ENCODE results near the gene CRX.

- TF ChIP-seq CTCF (conservative IDR thresholded peaks at IDR 0.05 in 1 of 2, IDR thresholded peaks at IDR 0.05 in 1 of 2; ENCODE audit: low read depth in 1 of 2, low read length in 2 of 2) (peak; percentile 42 to 60), EZH2 (IDR thresholded peaks at IDR 0.05; ENCODE audit: low read length, missing control alignments) (no peak)
These were observed 8.3 kb upstream of the CRX start for GRCh38 chr19:47813304-47813994.
